Transverse colon (tissue), 4 donors: ENCODE data around the gene ACSF3. TPM values are rescaled to one million over a fixed set of nuclear protein-coding genes. Genes with fewer than 3 reads are reported as not detected.
"Not testable (repeated sequence)": the region's sequence is repeated elsewhere in the genome, so short reads cannot be mapped to it uniquely, and the experiment has no call there.

Experiments
- DNase-seq: peaks from one replicate; pipeline ENCODE4 v3.0.0-alpha.2; 2019
- H3K27ac ChIP-seq, 4 donors: fragments of 200-600 bp; sonication (generic); 2 replicates each; pipeline ENCODE4 v1.5.1; 2016 to 2018; ENCODE audit warnings: inconsistent platforms in 4 of 4
- H3K27me3 ChIP-seq: fragments of 200-600 bp; sonication (generic); 2 replicates; pipeline ENCODE4 v1.5.1; 2017; ENCODE audit warnings: inconsistent platforms
- H3K36me3 ChIP-seq, 4 donors: fragments of 200-600 bp; sonication (generic); 2 replicates each; pipeline ENCODE4 v1.5.1; 2017 to 2019; ENCODE audit warnings: inconsistent platforms in 4 of 4
- H3K4me1 ChIP-seq, 4 donors: fragments of 200-600 bp; sonication (generic); 2 replicates each; pipeline ENCODE4 v1.5.1; 2017 to 2020; ENCODE audit warnings: inconsistent platforms in 4 of 4
- H3K4me3 ChIP-seq, 4 donors: fragments of 200-600 bp; sonication (generic); 1 replicate in 1 of 4; 2 replicates in 3 of 4; pipeline versions ENCODE4 v1.5.1 to v1.6.1; 2017 to 2019; ENCODE audit warnings: inconsistent platforms in 4 of 4
- H3K9me3 ChIP-seq, 2 donors: fragments of 200-600 bp; sonication (generic); 2 replicates each; pipeline ENCODE4 v1.5.1; 2017 to 2019; ENCODE audit warnings: inconsistent platforms in 2 of 2
- CTCF ChIP-seq, 5 experiments: fragments of 200-600 bp in 3 of 5; fragments of 450-650 bp in 2 of 5; sonication (generic) in 3 of 5; IDR thresholded peaks; 1 replicate in 2 of 5; 2 replicates in 3 of 5; pipeline ENCODE4 v1.5.1; 2016 to 2017; ENCODE audit warnings: antibody characterized with exemption in 5 of 5, inconsistent platforms in 3 of 5, mild to moderate bottlenecking in 2 of 5, moderate library complexity in 1 of 5
- EP300 ChIP-seq: sonication (generic); formaldehyde crosslinking; IDR thresholded peaks from one replicate; pipeline ENCODE4 v1.6.1; 2017; ENCODE audit warnings: antibody characterized with exemption, low read depth
- POLR2A ChIP-seq: fragments of 450-650 bp; IDR thresholded peaks from one replicate; pipeline ENCODE4 v1.6.1; 2016; ENCODE audit warnings: antibody characterized with exemption, mild to moderate bottlenecking, moderate library complexity
- POLR2AphosphoS5 ChIP-seq, 3 donors: sonication (generic); formaldehyde crosslinking; IDR thresholded peaks; one replicate each; pipeline ENCODE4 v1.6.1; 2016; ENCODE audit warnings: antibody characterized with exemption in 3 of 3
- WGBS, 2 donors: methylation state at CpG; one replicate each; pipeline ENCODE4 v1.1.5; 2018; ENCODE audit warnings: low coverage in 1 of 2; 5-methylcytosine and 5-hydroxymethylcytosine counted together
- in situ Hi-C, 4 donors: fragments of 200-750 bp; cut with MboI; loops; one replicate each; pipeline versions ENCODE4 v1.15.0 to v1.15.1; 2017; ENCODE audit warnings: low sequenced_read_pairs in 3 of 4, low pct_ligation_motif_present in 1 of 4, low pct_unique_long_range_greater_than_20kb in 1 of 4
- intact Hi-C: fragments of 100-400 bp; cut with DNase I; formaldehyde crosslinking; loops from one replicate; pipeline ENCODE4 v1.15.1; 2023; ENCODE audit warnings: low total_unique reads
- total RNA-seq, 4 donors: library from RNA; depleted of rRNA; stranded (reverse); fragments of >200 nt; gene quantifications; one replicate each; pipeline ENCODE4 v1.1.0, GENCODE V29; 2016

Gene ACSF3
- total RNA-seq, 4 donors from 2014 or later, result 54.5 to 120 (median 75.8) TPM

DNA sequence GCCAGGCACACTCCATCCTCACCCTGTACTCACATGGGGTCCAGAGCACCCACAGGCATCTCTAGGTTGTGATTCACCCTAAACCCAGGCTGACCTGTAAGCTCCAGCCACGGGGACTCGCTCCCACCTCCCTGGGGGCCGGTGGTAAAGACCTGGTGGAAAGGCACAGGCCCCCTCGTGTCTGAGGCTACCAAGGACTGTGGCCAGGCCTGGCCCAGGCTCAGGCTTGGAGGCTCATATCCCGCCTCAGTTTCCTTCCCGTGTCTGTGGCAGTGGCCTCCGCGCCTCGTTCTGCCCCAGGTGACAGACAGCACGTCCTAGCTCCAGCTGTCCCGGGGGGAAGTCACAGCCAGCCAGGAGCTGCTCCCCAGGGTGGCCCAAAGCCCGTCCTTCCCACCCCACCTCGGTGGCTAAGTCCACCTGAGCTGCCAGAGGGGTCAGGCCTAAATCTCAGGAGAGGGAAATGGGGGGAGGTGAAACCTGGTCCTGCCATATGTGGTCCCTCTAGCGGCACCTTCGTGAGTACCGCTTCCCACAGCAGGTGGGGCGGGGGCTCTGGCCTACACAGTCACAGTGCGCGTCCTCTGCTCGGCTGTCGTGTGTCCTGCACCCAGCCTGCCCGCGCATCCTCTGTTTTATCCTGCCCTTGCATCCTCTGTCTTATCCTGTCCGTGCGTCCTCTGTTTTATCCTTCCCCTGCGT lies 90.5 kb downstream of the ACSF3 start:
- no peaks in the 10 kb centered on the region for H3K9me3 ChIP-seq
- no peaks in the 10 kb centered on the region for H3K36me3 ChIP-seq
- no peaks in the 10 kb centered on the region for H3K4me1 ChIP-seq
- peaks cover 15% of the 10 kb centered on the region for H3K27me3 ChIP-seq
- no peak for TF ChIP-seq EP300
- TF ChIP-seq CTCF (IDR thresholded peaks at IDR 0.05), result no peak
- no peak for TF ChIP-seq POLR2AphosphoS5 (IDR thresholded peaks at IDR 0.05)
- no peak for TF ChIP-seq POLR2A
- H3K27ac ChIP-seq, result no peak overlapping the region
- in situ Hi-C loops (no loop called here), intact Hi-C loops (no loop called here)
- WGBS, 2 donors, result 65% methylated on average over 20 of the region's 26 CpGs; no CpG with 5 or more reads in 1 of the 2 donors
- no peak for DNase-seq
- H3K4me3 ChIP-seq, result no peak overlapping the region

- intact Hi-C loops (no loop called here), in situ Hi-C loops (no loop called here)
- TF ChIP-seq EP300 (no peak), POLR2AphosphoS5 (IDR thresholded peaks at IDR 0.05) (no peak), POLR2A (no peak), CTCF (IDR thresholded peaks at IDR 0.05) (no peak)
- peaks cover 12% of the 10 kb centered on the region for H3K27me3 ChIP-seq
- H3K27ac ChIP-seq, result no peak overlapping the region
- 72% methylated on average over 9 of the region's 9 CpGs; no CpG with 5 or more reads in 1 of the 2 donors for WGBS, 2 donors
- no peaks in the 10 kb centered on the region for H3K9me3 ChIP-seq
- no peak for DNase-seq
- H3K36me3 ChIP-seq, result no peaks in the 10 kb centered on the region
- H3K4me1 ChIP-seq, result no peaks in the 10 kb centered on the region
- no peak overlapping the region for H3K4me3 ChIP-seq
Measured at GRCh38 chr16:89184677-89184932, 91.0 kb downstream of the ACSF3 start.

DNA sequence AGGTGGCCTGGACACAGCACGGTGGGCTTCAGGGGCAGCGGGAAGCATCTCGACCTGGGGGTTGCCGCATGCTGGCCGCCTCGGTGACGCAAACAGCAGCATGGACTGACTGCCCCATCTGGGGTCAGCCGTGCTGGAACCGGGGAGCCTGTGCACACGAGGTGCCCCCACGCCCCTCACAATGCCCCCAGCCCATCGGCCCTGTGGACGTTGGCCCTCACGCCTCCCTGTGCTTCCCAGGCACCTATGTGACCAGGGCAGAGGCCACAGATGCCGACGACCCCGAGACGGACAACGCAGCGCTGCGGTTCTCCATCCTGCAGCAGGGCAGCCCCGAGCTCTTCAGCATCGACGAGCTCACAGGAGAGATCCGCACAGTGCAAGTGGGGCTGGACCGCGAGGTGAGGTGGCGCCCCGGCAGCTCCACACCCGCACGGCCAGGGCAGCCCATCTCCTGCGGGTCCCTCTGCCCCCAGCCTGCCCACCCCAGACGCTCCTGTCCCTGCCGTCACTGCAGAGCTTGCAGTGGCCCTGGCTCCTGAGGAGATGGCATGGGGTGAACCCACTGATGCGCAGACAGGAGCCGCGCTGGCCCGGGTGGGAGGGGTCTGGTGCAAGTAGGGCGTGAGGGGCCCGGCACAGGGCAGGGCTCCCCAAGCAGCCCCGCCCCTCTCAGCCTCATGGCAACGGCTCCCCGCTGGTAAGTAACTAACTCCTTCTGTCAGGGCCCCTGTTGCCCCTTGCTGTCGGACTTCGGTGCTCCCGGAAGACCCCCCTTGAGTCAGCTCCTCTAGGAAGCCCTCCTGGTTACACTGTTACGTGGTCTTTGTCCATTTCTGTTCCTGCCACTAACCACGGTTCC lies 91.5 kb downstream of the ACSF3 start:
- WGBS, 2 donors, result 61% methylated on average over 28 of the region's 48 CpGs; no CpG with 5 or more reads in 1 of the 2 donors
- Histone ChIP-seq H3K27me3 (peaks cover 12% of the 10 kb centered on the region), H3K36me3 (no peaks in the 10 kb centered on the region), H3K4me1 (no peaks in the 10 kb centered on the region), H3K27ac (no peak overlapping the region), H3K4me3 (no peak overlapping the region), H3K9me3 (no peaks in the 10 kb centered on the region)
- TF ChIP-seq POLR2AphosphoS5 (IDR thresholded peaks at IDR 0.05) (no peak), CTCF (IDR thresholded peaks at IDR 0.05) (no peak)
- intact Hi-C loops (no loop called here), in situ Hi-C loops (no loop called here)
- DNase-seq, result no peak

GRCh38 chr16:89185887-89186592 lies 92.4 kb downstream of the ACSF3 start:
- DNase-seq, H3K36me3 ChIP-seq, H3K27ac ChIP-seq, H3K4me3 ChIP-seq, H3K4me1 ChIP-seq, in situ Hi-C loops, H3K9me3 ChIP-seq, intact Hi-C loops: not testable (repeated sequence)
- 85% methylated on average over 30 of the region's 30 CpGs; no CpG with 5 or more reads in 1 of the 2 donors for WGBS, 2 donors
- peaks cover 12% of the 10 kb centered on the region for H3K27me3 ChIP-seq

- 81% methylated on average over 20 of the region's 20 CpGs; no CpG with 5 or more reads in 1 of the 2 donors for WGBS, 2 donors
- H3K4me1 ChIP-seq, DNase-seq, H3K27ac ChIP-seq, H3K36me3 ChIP-seq, intact Hi-C loops, H3K9me3 ChIP-seq, H3K4me3 ChIP-seq, in situ Hi-C loops: not testable (repeated sequence)
- H3K27me3 ChIP-seq, result peaks cover 17% of the 10 kb centered on the region
Measured at GRCh38 chr16:89186593-89187031, 93.0 kb downstream of the ACSF3 start.
